GM12864 (cell line): ENCODE data around the gene JARID2.

Experiments used
- DNase-seq: peaks from one replicate; pipeline ENCODE4 v3.0.0-alpha.2; 2011; ENCODE audit warnings: low read depth
- H3K4me3 ChIP-seq: 2 replicates; pipeline ENCODE4 v1.5.1; 2011; ENCODE audit warnings: mild to moderate bottlenecking, low read depth, low read length, control low read depth
- CTCF ChIP-seq: IDR thresholded peaks from 2 replicates; pipeline ENCODE4 v1.5.1; 2011; ENCODE audit warnings: low read depth, mild to moderate bottlenecking, moderate library complexity, low read length, control low read depth, inconsistent platforms; ENCODE audit errors: missing control alignments

JARID2 gene

GRCh38 chr6:15560713-15561112 is 314.8 kb downstream of the JARID2 start:
- H3K4me3 ChIP-seq, result no peak overlapping the region
- DNase-seq, result no peak
- TF ChIP-seq CTCF, result no peak

- DNase-seq, result no peak
- H3K4me3 ChIP-seq, result no peak overlapping the region
- no peak for TF ChIP-seq CTCF
Observed at GRCh38 chr6:15561447-15562199, 315.8 kb downstream of the JARID2 start.

- H3K4me3 ChIP-seq, result no peak overlapping the region
- no peak for TF ChIP-seq CTCF
- DNase-seq, result no peak
Observed at GRCh38 chr6:15562977-15563376, 317.1 kb downstream of the JARID2 start.

DNA sequence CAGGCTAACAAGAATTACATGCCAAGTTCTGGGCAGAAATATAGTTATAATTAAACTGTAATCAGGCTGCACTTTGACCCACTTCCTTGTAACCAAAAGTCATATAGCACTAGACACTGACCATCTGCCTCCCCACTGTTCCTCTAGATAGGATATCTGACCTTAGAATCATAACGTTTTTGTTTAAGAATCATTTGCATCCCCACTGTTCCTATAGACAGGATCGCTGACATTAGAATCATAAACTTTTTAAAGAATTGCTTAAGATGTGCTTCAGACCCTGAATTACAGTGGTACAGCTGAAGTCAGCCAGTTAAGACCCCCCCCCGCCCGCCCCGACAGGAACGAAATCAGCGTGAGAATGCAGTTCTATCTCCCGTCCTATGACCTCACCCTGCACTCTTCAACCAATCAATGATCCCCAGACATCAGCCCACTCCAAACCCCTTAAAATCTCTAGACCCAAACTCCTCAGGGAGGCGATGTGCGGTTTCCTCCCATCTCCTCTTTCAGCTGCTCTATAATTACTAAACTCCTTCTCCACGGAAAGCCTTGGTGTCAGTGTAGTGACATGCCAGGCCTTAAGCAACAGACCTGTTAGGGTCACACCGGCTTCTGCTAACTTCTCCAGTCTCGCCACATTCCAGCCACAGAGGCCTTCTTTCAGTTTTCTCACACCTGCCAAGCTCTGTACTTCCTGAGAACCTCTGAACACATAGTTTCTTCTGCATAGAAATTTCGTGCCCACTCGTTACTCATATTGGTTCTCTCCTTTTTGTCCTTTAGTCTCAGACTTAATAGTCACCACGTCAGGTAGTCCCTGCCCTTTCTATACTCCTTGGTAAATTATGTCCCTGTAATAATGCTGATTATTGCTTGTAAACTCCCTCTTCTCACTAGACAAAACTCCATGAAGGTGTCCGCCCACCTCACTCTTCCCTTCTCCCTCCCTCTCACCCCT is 323.4 kb downstream of the JARID2 start:
- DNase-seq, result no peak
- no peak overlapping the region for H3K4me3 ChIP-seq
- TF ChIP-seq CTCF, result no peak

DNA sequence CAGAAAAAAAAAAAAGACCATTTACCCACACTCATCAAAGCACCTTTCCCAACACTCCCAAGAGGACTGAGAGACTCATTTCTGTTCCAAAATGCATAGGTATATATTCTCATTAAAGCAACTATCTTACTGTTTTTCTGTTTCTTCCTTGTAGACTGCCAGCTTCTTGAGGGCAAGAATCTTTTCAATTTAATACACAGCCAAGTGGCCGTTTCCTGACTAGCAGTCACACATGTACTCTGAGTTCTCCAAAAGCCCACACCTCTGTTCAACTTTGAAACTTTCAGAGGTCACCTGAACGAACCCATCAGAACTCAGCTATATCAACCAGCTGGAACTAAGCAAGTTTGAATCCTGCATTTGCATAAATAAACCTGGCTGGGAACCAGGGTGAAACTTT is 324.3 kb downstream of the JARID2 start:
- TF ChIP-seq CTCF, result no peak
- no peak for DNase-seq
- no peak overlapping the region for H3K4me3 ChIP-seq
